ENCODE measurements around the gene STXBP2.

Gene STXBP2

DNA sequence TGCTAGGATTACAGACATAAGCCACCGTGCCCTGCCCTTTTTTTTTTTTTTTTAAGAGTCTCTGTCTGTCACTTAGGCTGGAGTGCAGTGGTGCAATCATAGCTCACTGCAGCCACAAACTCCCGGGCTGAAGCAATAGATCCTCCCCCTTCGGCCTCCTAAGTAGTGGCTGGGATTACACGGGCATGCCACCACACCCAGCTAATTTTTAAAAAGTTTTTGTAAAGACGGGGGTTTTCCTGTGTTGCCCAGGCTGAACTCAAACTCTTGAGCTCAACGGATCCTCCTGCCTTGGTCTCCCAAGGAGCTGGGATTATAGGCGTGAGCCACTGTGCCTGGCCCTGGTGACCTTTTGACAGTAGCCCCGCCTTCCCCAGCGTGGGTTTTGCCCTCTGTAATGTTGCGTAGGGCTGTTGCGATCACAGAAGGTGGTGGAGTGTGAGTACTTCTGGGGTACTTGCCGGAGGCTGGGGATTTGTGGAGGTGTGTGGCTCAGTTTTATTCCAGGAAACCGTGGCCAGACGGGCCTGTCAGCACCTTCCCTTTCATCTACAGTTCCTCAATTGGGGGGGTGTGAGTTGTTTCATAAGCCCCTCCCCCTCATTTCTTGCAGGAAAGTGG lies 20.3 kb downstream of the STXBP2 start:
- no peak for DNase-seq

DNA sequence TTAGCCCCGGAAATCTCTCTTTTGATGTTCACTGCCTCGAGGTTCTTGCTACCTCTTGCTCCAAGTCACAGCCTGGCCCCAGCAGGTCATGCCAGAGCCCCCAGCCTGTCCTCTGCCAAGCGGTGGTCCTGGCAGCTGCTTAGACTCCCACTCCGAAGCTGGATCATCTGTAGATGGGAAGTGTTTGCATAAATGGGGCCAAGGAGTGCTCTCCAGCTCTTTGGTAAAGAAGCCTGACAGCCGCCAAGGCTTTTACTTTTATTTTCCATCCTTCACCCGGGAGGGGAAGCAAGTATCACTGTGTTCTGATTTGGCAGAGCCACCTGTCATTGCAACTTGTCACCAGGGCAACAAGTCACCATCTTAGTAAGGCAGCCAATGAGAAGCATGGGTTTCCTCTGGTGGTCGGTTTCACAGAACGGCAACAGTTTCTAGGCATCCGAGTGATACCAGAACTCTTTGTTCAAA lies 21.3 kb downstream of the STXBP2 start:
- DNase-seq: no peak

DNA sequence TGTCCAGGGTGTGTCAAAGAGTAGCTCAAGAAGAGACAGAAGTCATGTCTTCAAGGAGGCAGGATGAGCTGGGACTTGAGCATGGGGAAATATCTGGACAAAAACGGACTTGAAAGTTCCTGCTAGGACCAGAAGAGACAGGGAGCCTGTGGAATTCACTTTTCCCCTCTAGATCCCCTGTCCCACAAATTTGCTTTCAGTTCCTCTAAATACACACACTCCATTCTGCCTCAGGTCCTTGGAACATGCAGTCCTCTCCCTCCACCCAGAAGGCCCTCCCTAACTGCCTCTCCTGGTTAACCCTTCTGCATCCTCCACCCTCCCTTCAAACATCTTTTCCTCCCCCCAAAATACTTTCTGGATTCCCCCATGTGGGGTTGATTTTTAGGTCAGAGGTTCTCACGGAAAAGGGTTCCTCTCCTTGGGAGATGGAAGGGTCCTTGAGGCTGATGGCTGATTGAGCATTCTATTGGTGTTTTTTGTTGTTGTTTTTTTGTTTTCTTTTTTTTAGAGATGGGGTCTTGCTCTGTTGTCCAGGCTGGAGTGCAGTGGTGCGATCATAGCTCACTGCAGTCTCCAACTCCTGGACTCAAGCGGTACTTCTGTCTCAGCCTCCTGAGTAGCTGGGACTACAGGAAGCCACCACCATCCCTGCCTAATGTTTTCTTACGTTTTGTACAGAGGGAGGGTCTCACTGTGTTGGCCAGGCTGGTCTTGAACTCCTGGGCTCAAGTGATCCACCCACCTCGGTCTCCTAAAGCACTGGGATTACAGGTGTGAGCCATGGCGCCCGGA lies 25.0 kb downstream of the STXBP2 start:
- DNase-seq: no peak

DNA sequence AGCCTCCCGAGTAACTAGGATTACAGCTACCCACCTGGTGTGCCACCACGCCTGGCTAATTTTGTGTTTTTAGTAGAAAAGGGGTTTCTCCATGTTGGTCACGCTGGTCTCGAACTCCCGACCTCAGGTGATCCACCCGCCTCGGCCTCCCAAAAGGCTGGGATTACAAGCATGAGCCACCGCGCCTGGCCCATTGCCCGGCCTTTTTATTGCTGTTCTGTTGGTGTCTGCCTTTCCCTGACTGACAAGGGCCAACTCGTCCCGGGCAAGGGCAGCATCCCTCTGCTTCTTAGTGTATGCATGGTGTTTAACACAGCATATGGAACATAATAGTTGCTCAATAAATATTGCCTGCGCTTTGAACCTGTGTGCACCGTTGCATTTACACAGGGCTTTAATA lies 25.7 kb downstream of the STXBP2 start:
- DNase-seq: no peak

DNA sequence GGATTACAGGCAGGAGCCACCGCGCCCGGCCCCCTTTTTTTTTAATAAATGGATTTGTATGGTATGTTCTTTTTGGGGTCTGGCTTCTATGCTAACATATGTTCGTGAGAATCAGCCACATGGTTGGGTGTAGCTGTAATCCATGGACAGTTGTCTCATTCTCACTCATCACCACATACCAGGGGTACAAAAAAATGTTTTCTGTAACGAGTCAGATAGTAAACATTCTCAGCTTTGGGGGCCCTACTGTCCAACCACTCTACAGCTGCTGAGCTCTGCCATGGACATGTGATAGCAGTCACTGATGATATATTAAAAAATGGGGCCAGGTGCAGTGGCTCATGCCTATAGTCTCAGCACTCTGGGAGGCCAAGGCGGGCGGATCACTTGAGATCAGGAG lies 26.8 kb downstream of the STXBP2 start:
- DNase-seq: no peak

DNA sequence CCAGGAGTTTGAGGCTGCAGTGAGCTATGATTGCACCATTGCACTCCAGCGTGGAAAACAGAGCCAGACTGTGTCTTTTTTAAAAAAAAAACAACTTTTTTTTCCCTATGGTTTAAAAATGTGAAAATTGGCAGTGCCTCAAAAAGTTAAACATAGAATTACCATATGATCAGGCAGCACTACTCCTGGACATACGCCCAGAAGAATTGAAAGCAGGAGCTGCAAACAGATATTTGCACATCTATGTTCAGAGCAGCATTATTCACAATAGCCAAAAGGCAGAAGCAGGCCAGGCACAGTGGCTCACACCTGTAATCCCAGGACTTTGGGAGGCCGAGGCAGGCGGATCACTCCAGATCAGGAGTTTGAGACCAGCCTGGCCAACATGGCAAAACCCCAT lies 28.2 kb downstream of the STXBP2 start:
- DNase-seq: no peak

DNA sequence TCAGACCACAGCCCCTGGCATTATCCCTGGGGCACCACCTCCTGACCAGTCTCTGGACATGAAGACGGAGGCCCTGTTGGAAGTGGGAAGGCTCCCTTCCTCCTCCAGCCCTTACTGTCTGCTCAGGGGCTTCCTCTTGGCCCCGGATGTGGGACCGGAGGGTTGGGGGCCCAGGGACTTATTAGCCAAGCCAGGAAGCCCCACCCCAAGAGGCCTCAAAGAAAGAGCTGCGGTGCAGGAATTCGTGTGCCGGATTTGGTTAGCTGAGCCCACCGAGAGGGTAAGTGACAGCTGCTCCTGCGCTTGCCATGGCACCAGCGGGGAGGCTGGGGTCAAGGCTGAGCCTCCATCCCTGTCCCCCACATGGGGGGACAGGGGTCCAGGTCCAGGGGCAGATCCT lies 31.9 kb downstream of the STXBP2 start, which contains the start of gene RETN:
Gene RETN, plus strand, starts transcription at position 208 of the 400 bp plus-strand sequence. CDS start 278 bp downstream, outside the sequence.
- no peak for DNase-seq

DNA sequence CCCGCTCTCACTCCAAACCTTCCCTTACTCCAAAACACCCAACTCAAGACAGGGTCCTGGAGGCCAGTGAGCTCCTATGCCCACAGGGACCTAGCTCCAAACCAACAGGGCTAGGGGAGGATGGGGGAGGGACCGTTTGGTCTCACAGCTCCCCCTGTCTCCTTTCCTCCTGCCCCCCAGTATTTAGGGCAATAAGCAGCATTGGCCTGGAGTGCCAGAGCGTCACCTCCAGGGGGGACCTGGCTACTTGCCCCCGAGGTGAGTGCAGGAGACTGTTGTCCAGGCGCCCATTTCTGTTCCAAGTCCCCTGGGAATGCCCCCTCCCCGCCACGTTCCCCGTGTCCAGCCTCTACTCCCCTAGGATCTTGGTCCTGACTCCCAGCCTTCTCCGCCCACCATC lies 32.7 kb downstream of the STXBP2 start:
- no peak for DNase-seq

DNA sequence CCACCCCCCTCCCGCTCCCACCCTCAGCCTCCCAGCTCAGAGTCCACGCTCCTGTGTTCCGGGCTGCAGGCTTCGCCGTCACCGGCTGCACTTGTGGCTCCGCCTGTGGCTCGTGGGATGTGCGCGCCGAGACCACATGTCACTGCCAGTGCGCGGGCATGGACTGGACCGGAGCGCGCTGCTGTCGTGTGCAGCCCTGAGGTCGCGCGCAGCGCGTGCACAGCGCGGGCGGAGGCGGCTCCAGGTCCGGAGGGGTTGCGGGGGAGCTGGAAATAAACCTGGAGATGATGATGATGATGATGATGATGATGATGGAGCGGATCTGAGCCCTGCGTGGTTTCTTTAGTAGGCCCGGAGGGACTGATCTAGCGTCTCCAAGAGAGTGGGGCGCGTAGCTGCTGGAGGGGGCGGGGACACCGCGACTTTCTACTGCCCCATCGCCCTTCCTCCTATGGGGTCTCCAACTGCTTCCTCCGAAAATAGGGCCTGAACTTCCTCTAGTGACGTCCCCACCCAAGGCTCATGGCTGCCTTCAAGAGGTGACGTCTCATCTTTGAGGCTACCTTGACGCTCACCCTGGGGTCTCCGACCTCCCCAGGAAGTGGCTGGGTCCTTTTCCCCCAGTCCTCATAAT lies 33.4 kb downstream of the STXBP2 start:
- DNase-seq: no peak

DNA sequence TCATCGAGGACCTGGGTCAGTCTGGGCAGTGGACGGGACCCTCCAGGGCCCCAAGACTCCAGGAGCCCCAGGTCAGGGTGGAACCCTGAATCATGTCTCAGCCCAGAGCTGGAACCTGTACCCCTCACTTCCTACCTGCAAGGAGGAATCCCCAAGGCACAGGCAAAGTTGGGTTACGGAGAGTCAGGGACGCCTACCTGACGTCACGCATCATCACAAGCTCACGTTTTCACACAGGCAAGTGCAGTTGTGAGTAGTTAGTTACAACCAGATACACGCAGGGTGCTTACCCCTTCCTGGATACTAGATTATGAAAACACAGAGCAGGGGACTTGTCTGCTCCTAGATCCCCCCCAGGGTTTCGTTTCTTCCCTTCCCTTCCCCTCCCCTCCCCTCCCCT lies 33.9 kb downstream of the STXBP2 start:
- no peak for DNase-seq

DNA sequence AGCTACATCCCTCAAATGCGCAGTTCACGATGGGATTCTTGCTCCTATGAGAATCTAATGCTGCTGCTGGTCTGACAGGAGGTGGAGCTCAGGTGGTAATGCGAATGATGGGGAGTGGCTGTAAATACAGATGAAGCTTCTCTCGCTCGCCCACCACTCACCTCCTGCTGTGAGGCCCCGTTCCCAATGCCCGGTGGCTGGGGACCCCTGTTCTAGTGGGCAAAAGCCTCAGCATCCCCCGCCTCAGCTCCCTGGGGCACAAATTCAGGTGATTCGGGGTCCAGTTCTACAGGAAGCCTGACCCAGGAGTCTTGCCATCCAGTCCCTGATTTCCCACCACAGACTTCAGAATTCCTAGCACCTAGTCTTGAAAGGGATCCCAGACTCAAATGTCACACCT lies 35.6 kb downstream of the STXBP2 start:
- no peak for DNase-seq

DNA sequence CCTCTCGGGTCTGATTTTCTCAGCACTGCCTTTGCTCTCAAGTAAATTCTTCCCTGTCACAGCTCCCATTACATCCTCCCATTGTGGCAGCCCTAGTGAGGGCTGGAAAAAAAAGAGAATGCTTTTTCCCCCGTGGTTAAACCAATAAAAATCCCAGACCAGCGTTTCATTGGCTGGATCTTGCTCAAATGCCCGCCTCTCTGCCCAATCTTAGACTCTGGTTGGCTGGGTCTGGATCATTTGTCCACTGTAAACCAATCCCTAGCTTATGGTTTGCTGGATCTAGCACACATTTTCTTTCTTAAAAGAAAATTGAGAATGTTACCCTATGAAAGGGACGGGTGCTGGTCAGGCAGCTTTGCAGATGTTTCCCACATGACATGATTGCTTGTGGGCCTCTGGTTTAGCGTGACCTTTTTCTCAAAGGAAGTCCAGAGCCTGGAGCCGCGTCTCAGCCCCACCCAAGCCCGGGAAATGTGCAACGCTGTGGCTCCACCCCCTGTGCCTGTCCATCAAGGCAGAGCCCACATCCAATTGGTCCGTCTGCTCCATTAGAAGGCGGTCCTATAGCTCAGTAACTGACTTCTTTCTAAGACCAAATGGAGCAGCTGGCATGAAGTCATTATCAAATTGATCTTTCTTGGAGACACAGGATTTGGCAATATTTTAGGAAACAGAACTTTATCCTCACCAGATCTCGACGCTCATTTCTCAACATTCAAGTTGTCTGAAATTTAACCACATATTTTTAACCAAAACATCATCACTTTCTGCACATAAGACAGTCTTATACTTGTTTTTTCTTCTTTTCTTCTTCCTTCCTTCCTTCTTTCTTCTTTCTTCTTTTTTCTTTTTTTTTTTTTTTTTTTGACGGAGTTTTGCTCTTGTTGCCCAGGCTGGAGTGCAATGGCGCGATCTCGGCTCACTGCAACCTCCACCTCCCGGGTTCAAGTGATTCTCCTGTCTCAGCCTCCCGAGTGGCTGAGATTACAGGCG lies 37.4 kb downstream of the STXBP2 start:
- peak; percentile 11 for DNase-seq

DNA sequence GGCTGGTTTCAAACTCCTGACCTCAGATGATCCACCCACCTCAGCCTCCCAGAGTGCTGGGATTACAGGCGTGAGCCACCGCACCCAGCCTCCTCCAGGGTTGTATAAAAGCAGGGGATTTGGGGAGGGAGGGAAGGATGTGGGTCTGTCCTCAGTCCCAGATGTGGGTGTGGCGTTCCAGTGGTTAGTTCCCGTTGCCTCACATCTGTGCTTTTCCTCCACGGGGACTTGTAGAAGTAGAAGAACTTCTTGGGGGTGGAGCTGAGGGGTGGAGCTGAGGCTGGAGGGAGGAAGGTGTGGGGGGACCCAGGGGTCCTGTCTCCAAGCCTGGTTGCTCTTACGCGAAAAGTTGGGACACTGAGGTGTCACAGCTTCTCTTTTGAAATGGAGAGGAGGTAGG lies 39.5 kb downstream of the STXBP2 start:
- no peak for DNase-seq

DNA sequence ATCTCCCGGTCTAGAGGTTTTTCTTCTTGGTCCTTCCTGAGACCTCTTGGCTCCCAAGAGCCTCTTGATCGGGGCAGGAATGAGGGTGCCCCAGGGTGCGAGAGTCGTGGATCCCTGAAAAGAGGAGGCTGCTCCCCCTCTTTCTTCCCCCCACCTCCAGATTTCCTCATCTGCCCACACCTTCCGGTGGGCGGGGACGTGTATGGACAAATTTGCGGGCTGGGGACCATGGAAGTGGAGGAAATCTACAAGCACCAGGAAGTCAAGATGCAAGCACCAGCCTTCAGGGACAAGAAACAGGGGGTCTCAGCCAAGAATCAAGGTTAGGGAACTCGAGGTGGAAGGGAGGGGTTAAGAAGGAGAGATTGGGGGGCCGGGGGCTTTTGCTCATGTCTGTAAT lies 39.9 kb downstream of the STXBP2 start, which contains the start of gene MCEMP1:
Gene MCEMP1, plus strand, starts transcription at position 237 of the 400 bp plus-strand sequence. Its CDS starts 31 bp downstream, at position 268.
- no peak for DNase-seq

DNA sequence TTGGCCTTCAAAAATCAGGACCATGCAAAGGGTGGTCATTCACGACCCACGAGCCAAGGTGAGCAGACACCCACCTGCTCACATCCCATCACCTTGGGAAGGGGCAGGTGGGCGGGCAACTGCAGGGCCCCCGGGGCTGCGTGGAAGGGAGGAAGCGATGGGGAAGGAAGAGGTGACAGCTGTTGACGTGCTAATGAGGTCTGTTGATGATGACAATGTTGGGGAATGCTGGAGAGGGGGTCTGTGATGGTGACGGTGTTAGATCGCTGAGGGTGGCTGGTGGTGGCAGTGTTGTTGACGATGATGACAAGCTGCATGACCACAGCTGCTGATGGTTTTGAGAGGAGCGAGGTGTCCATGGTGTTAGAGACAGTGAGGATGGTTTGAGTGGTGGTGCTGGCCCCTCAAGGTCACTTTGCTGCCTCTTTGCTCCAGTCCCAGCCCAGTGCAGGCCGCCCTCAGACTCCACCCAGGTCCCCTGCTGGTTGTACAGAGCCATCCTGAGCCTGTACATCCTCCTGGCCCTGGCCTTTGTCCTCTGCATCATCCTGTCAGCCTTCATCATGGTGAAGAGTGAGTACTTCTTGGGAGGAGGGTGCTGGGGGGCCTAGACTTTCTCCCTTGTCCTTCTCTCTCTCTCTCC lies 40.9 kb downstream of the STXBP2 start:
- no peak for DNase-seq

DNA sequence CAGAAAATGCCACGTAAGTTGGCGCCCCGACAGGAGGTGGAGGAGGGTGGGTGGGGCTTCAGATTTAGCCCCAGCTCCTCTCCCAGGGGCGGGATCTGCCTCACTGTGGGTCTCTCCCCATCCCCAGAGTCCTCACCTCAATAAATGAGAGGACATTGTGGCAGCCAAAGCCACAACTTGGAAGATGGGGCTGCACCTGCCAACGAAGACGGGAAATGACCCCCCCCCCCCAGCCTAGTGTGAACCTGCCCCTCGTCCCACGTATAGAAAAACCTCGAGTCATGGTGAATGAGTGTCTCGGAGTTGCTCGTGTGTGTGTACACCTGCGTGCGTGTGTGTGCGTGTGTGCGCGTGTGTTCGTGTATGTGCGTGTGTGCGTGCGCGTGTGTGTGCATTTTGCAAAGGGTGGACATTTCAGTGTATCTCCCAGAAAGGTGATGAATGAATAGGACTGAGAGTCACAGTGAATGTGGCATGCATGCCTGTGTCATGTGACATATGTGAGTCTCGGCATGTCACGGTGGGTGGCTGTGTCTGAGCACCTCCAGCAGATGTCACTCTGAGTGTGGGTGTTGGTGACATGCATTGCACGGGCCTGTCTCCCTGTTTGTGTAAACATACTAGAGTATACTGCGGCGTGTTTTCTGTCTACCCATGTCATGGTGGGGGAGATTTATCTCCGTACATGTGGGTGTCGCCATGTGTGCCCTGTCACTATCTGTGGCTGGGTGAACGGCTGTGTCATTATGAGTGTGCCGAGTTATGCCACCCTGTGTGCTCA lies 42.3 kb downstream of the STXBP2 start:
- no peak for DNase-seq

DNA sequence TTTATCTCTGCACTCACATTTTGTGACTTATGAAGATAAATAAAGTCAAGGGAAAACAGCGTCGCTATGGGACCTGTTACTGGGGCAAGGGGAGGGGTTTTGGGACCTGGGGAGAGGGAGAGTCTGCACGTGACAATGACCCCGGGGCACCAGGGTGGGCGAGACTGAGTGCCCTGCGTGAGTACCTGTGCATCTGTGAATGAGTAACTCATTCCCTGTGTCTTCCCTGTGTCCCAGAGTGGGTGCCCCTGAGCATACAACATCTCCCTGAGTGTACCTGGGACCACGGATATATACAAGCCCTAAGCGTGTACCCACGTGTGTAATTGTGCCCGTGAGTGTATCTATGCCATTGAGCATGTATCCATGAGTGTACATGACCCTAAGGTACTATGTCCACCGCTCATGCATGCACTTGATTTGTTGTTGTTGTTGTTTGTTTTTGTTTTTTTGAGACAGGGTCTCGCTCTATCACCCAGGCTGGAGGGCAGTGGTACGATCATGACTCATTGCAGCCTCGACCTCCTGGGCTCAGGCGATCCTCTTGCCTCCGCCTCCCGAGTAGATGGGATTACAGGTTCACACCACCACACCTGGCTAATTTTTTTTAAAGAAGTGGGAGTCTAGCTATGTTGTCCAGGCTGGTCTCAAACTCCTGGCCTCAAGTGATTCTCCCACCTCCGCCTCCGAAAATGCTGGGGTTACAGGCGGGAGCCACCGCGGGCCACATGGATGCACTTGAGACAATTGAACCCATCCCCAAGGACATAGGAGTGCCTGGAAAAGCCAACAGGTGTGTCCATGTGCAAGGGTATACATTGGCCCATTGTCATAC lies 43.1 kb downstream of the STXBP2 start:
- DNase-seq: no peak

DNA sequence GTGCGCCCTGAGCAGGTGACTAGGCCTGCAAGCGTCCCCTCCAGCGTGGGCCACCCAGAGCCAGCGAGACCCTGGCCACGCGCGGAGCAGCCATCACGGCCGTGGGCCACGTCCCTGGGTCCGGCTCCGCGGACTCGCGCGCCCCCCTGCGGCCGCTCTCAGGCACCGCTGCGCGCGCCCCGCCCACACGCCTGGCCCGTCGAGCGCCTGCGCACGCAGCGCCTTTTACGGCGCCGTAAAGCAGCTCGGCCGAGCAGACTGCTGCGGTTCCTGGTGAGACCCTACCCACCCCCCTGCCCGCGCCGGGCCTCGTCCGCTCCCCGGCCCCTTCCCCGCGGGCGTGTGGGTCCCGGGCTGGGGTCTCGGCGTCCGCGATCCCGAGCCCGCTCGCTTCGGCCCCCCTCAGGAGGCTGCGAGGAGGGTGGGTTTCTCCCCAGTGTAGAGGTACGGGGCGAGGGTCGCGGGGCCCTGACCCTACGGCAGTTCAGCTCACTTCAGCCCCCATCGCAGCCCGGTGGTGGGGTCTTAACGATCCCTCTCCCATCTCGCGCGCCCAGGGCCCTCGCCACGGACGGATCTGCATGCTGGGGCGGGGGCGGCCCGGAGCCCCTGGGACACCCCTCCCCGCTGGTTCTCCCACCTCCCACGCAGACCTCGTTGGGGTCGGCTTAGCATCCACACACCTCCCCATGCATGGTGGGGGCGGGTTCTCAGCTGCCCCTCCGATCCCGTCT lies 43.9 kb downstream of the STXBP2 start, which contains the start of gene TRAPPC5:
Gene TRAPPC5, plus strand, starts transcription at position 228 of the 734 bp plus-strand sequence. CDS start 1,421 bp downstream, outside the sequence.
- DNase-seq: peak; percentile 68
